Mammary epithelial cell (primary cell): ENCODE data around the gene CCDC33.

Source experiments
- EZH2 ChIP-seq: IDR thresholded peaks from 2 replicates; pipeline ENCODE4 v1.6.1; 2012; ENCODE audit warnings: low read length, inconsistent platforms, borderline replicate concordance
- TF ChIP-seq, protein P1 (sequence below), 2 donors: IDR thresholded peaks in 1 of 2; conservative IDR thresholded peaks in 1 of 2; 2 replicates each; pipeline ENCODE4 v1.5.1; 2011 to 2012; ENCODE audit warnings: inconsistent platforms in 2 of 2, low read length in 2 of 2, mild to moderate bottlenecking in 2 of 2, control low read depth in 1 of 2, low read depth in 1 of 2; ENCODE audit not compliant: insufficient read depth in 1 of 2; ENCODE audit errors: extremely low read depth in 1 of 2

DNA sequence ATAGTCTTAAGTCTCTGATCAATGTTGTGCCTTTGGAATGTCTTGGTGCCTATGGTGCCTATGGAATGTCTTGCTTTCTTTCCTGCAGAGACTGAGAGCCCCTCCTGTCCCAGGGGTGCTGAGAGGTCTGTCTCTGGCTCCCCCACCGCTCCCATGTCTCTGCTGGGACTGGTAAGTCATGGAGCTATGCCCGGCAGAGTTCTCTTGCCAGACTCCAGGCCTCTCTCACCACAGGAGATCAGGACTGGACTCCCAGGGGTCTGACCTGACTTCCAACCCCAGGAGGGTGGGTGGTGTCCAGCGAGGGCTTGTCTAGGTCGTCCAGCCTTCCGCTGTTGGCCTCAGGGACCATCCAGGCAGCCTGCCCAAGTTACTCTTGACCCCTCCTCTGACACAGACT lies 145.4 kb downstream of the CCDC33 start:
- TF ChIP-seq, protein P1, sequence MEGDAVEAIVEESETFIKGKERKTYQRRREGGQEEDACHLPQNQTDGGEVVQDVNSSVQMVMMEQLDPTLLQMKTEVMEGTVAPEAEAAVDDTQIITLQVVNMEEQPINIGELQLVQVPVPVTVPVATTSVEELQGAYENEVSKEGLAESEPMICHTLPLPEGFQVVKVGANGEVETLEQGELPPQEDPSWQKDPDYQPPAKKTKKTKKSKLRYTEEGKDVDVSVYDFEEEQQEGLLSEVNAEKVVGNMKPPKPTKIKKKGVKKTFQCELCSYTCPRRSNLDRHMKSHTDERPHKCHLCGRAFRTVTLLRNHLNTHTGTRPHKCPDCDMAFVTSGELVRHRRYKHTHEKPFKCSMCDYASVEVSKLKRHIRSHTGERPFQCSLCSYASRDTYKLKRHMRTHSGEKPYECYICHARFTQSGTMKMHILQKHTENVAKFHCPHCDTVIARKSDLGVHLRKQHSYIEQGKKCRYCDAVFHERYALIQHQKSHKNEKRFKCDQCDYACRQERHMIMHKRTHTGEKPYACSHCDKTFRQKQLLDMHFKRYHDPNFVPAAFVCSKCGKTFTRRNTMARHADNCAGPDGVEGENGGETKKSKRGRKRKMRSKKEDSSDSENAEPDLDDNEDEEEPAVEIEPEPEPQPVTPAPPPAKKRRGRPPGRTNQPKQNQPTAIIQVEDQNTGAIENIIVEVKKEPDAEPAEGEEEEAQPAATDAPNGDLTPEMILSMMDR (conservative IDR thresholded peaks at IDR 0.05 in 1 of 2, IDR thresholded peaks at IDR 0.05 in 1 of 2; ENCODE audit: extremely low read depth in 1 of 2, insufficient read depth in 1 of 2, low read depth in 1 of 2, low read length in 2 of 2), result no peak
- TF ChIP-seq EZH2, result no peak
